Glutamatergic neuron (in vitro differentiated cells): ENCODE results near the gene GNAQ. TPM values are rescaled to one million over a fixed set of nuclear protein-coding genes. Genes with fewer than 3 reads are reported as not detected.

Source experiments
- DNase-seq: peaks from one replicate; pipeline ENCODE4 v3.0.0; 2022
- H3K27ac Mint-ChIP-seq: one replicate; pipeline ENCODE4 v1.8.0; 2020; ENCODE audit warnings: mild to moderate bottlenecking, mixed read lengths, inconsistent platforms; ENCODE audit not compliant: unreplicated experiment
- H3K27me3 Mint-ChIP-seq: one replicate; pipeline ENCODE4 v1.8.0; 2020; ENCODE audit warnings: mild to moderate bottlenecking, moderate library complexity, mixed read lengths, inconsistent platforms; ENCODE audit not compliant: unreplicated experiment
- H3K36me3 Mint-ChIP-seq: one replicate; pipeline ENCODE4 v1.8.0; 2020; ENCODE audit warnings: mild to moderate bottlenecking, mixed read lengths, inconsistent platforms; ENCODE audit not compliant: unreplicated experiment
- H3K4me1 Mint-ChIP-seq: one replicate; pipeline ENCODE4 v1.8.0; 2020; ENCODE audit warnings: mild to moderate bottlenecking, low read depth, mixed read lengths, inconsistent platforms; ENCODE audit not compliant: unreplicated experiment
- H3K4me3 Mint-ChIP-seq: one replicate; pipeline ENCODE4 v1.8.0; 2020; ENCODE audit warnings: mild to moderate bottlenecking, mixed read lengths, inconsistent platforms; ENCODE audit not compliant: unreplicated experiment
- H3K9me3 Mint-ChIP-seq: one replicate; pipeline ENCODE4 v1.8.0; 2020; ENCODE audit warnings: mild to moderate bottlenecking, moderate library complexity, mixed read lengths, inconsistent platforms; ENCODE audit not compliant: unreplicated experiment
- total RNA-seq: library from RNA; stranded (reverse); fragmentation: NEBNext Ultra II Directional; extraction: Animal tissue kit (Norgen Biotek cat#: 25700); gene quantifications from one replicate; pipeline ENCODE4 v1.2.1, GENCODE V29; 2021; ENCODE audit not compliant: unreplicated experiment
- TF ChIP-seq, protein P1 (sequence below): fragments of 200-600 bp; sonication (generic); IDR thresholded peaks from one replicate; pipeline ENCODE4 v1.5.0; 2021; ENCODE audit not compliant: partially characterized antibody, unreplicated experiment

The GNAQ gene
- total RNA-seq, 1 donor from 2014 or later = 72.8 TPM

DNA sequence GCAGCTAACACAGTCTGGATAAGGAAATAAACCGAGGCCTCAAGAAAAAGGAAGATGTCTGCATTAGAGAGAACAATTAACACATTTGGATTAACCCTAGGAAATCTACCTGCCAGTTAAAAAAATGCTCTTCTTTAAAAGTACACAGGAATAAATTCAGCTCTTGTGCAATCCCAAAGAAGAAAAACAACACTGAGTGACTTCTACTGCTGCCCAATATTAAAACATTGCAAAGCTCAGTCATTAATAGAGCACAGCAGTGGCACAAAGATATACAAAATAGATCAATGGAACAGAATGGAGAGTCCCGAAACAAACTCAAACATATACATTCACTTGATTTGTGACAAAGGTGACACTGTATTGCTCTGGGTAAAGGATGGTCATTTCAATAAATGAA, 119.7 kb downstream of the GNAQ start:
- no peak overlapping the region for H3K4me3 Mint-ChIP-seq

DNA sequence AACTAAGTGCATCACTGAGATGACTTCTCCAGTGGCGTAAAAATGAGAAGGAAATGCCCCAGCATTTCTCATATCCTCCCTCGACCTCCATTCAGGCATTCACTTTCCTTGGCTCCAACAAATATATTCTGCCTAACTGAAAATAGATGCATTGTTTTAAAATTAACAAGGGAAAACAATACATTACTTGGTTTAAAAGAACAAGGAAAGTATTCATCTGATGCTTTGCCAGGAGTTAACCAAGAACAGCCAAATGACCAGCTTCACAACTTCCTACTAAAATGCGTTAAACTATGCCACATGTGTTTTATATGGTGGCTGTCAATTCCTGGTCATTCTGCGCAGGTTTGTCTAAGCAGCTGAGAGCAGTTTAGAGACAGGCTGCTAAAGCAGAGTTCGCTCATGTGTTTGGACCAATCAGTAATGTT, 121.4 kb downstream of the GNAQ start:
- Mint-ChIP-seq H3K27ac (no peak overlapping the region), H3K27me3 (no peaks in the 10 kb centered on the region), H3K9me3 (peaks cover 2% of the 10 kb centered on the region), H3K4me3 (no peak overlapping the region), H3K36me3 (no peaks in the 10 kb centered on the region), H3K4me1 (peaks cover 18% of the 10 kb centered on the region)
- no peak for DNase-seq
- TF ChIP-seq, protein P1, sequence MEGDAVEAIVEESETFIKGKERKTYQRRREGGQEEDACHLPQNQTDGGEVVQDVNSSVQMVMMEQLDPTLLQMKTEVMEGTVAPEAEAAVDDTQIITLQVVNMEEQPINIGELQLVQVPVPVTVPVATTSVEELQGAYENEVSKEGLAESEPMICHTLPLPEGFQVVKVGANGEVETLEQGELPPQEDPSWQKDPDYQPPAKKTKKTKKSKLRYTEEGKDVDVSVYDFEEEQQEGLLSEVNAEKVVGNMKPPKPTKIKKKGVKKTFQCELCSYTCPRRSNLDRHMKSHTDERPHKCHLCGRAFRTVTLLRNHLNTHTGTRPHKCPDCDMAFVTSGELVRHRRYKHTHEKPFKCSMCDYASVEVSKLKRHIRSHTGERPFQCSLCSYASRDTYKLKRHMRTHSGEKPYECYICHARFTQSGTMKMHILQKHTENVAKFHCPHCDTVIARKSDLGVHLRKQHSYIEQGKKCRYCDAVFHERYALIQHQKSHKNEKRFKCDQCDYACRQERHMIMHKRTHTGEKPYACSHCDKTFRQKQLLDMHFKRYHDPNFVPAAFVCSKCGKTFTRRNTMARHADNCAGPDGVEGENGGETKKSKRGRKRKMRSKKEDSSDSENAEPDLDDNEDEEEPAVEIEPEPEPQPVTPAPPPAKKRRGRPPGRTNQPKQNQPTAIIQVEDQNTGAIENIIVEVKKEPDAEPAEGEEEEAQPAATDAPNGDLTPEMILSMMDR = no peak

More for the DNA sequence above, 119.7 kb downstream of the GNAQ start:
- peaks cover 2% of the 10 kb centered on the region for H3K9me3 Mint-ChIP-seq
- peaks cover 16% of the 10 kb centered on the region for H3K4me1 Mint-ChIP-seq
- H3K27me3 Mint-ChIP-seq = no peaks in the 10 kb centered on the region
- no peak overlapping the region for H3K27ac Mint-ChIP-seq
- TF ChIP-seq, protein P1 = no peak
- DNase-seq = no peak
- no peaks in the 10 kb centered on the region for H3K36me3 Mint-ChIP-seq

DNA sequence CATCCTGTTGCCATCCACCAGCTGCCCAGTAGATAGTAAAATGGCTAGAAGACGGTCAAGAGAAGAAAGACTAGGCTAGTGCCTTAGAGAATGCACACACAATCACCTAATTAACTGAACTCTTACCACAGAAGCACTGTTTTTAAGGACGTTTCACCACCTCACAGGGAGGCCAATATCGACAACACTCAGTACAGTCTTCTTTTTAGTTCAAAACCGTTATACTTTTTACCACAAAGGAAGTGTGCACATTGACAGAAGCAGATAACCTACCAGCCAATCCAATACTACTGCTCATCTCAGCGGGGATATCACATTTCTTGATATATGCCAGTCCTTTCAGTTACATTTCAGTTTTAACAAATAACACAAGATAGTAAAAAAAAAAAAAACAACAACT, 122.3 kb downstream of the GNAQ start:
- peaks cover 2% of the 10 kb centered on the region for H3K9me3 Mint-ChIP-seq
- DNase-seq = no peak
- TF ChIP-seq, protein P1 = no peak
- no peak overlapping the region for H3K4me3 Mint-ChIP-seq
- no peaks in the 10 kb centered on the region for H3K36me3 Mint-ChIP-seq
- peaks cover 18% of the 10 kb centered on the region for H3K4me1 Mint-ChIP-seq
- no peaks in the 10 kb centered on the region for H3K27me3 Mint-ChIP-seq
- peak overlapping the region; percentile 6 for H3K27ac Mint-ChIP-seq

DNA sequence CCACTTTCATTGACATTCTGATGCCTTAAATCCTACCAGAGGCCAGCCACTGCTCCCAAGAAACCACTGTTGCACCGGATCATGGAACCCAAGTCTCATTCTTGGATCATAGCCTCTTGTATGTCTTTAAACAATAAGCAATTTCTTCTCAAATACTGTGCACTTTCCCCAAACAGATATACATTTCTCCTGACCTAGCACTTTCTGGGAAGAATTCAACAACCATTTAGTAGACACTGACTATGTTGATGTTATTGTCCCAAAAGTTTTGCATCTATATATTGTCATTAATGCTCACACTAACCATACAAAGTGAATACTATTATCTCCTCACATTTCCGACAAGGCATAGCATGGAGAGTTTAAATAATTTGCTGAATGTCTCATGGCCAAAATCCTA, 123.3 kb downstream of the GNAQ start:
- H3K27ac Mint-ChIP-seq = no peak overlapping the region
- H3K27me3 Mint-ChIP-seq = no peaks in the 10 kb centered on the region
- peaks cover 2% of the 10 kb centered on the region for H3K9me3 Mint-ChIP-seq
- H3K36me3 Mint-ChIP-seq = no peaks in the 10 kb centered on the region
- no peak overlapping the region for H3K4me3 Mint-ChIP-seq
- peaks cover 20% of the 10 kb centered on the region for H3K4me1 Mint-ChIP-seq
- TF ChIP-seq, protein P1 = no peak
- DNase-seq = no peak

DNA sequence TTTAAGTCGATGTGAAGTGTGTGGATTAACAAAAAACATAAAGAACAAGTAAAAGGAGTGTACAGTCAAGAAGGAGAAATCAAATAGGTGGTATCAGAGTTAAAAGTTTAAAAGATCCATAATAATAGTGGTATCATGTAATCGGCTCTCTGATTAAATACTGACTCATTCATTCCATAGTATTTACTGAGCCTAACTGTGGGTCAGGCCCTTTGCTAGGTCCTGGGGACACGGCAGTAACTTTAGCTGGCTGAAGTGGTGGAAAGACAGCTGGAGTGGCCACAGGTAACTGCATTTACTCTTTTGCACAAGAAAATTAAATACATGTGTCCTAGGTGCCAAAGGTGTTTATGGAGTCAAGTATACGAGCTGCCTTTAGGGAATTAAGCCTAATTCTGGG, 124.0 kb downstream of the GNAQ start:
- DNase-seq = no peak
- Mint-ChIP-seq H3K36me3 (no peaks in the 10 kb centered on the region), H3K4me3 (no peak overlapping the region), H3K9me3 (peaks cover 2% of the 10 kb centered on the region), H3K27me3 (peaks cover 2% of the 10 kb centered on the region), H3K27ac (no peak overlapping the region), H3K4me1 (peaks cover 25% of the 10 kb centered on the region)
- TF ChIP-seq, protein P1 = no peak
